K562 (cell line): Measurements from ENCODE around the gene PYY. TPM values are rescaled to one million over a fixed set of nuclear protein-coding genes. Genes with fewer than 3 reads are reported as not detected.

ENCODE experiments used
- ATAC-seq: fragments of 200-7000 bp; cut with Tn5 transposase; 3 replicates; pipeline ENCODE4 v1.9.1; 2020; ENCODE audit warnings: moderate library complexity
- BruUV-seq: library from RNA; stranded (reverse); fragments of 400-500 nt; replicated peaks from 2 replicates; lab custom pipeline; 2021; lab: Mats Ljungman, UMichigan
- CTCF ChIA-PET: fragments of 300-600 bp; formaldehyde crosslinking; extraction: SDS; loops from one replicate; lab custom pipeline; 2021; ENCODE audit warnings: low intra/inter-chr PET ratio; lab: Yijun Ruan, JAX
- POLR2A ChIA-PET: fragments of 300-600, 350-650 bp; sonication (Branson Sonifier 250); formaldehyde crosslinking; extraction: SDS; loops from one replicate; lab custom pipeline; 2021; ENCODE audit warnings: antibody characterized with exemption, inconsistent platforms; lab: Yijun Ruan, JAX
- DNase-seq, 4 experiments: peaks; one replicate each; pipeline versions ENCODE4 v3.0.0 to v3.0.0-alpha.2; 2011 to 2018; ENCODE audit warnings: low spot score in 3 of 4, mixed read lengths in 3 of 4; ENCODE audit errors: extremely low read depth in 1 of 4
- FAIRE-seq: peaks from 2 replicates; lab custom pipeline; 2011; peaks lifted over from hg19 to GRCh38; lab: Jason Lieb, UNC
- H2AFZ ChIP-seq: 2 replicates; pipeline ENCODE4 v1.6.0; 2011; ENCODE audit warnings: low read depth, low read length, control low read depth, inconsistent platforms
- H3K27ac ChIP-seq: fragments of 200-600 bp; 3 replicates; pipeline ENCODE4 v1.8.0; 2011; ENCODE audit warnings: low read depth, mild to moderate bottlenecking, control low read depth, inconsistent platforms, low read length, moderate library complexity, mixed read lengths; ENCODE audit errors: extremely low read depth
- H3K27me3 ChIP-seq, 2 experiments: fragments of 300-600 bp in 1 of 2; 2 replicates in 1 of 2; 3 replicates in 1 of 2; pipeline versions ENCODE4 v1.6.0 to v1.8.0; 2011; ENCODE audit warnings: inconsistent platforms in 2 of 2, low read length in 2 of 2, mild to moderate bottlenecking in 1 of 2, mixed read lengths in 1 of 2, moderate library complexity in 1 of 2; ENCODE audit not compliant: control insufficient read depth in 2 of 2, insufficient read depth in 2 of 2
- H3K36me3 ChIP-seq: fragments of 300-600 bp; 3 replicates; pipeline ENCODE4 v1.8.0; 2011; ENCODE audit warnings: mild to moderate bottlenecking, low read length, inconsistent platforms; ENCODE audit not compliant: control insufficient read depth, insufficient read depth
- H3K4me1 ChIP-seq, 2 experiments: fragments of 200-600 bp in 1 of 2; replicated peaks in 1 of 2; 2 replicates in 1 of 2; 3 replicates in 1 of 2; pipeline versions ENCODE4 v1.5.1 to v1.8.0; 2011; ENCODE audit warnings: inconsistent platforms in 2 of 2, low read length in 2 of 2, mild to moderate bottlenecking in 1 of 2, mixed read lengths in 1 of 2, moderate library complexity in 1 of 2; ENCODE audit not compliant: control insufficient read depth in 2 of 2, insufficient read depth in 2 of 2
- H3K4me2 ChIP-seq: 2 replicates; pipeline ENCODE4 v1.6.1; 2011; ENCODE audit warnings: low read length, control low read depth, inconsistent platforms, mixed read lengths; ENCODE audit not compliant: insufficient read depth
- H3K4me3 ChIP-seq: fragments of 200-600 bp; sonication (generic), shearing (Covaris generic); 2 replicates; pipeline ENCODE4 v1.5.1; 2016; ENCODE audit warnings: control low read depth, inconsistent platforms
- H3K79me2 ChIP-seq: fragments of 200-600 bp; 3 replicates; pipeline ENCODE4 v1.8.0; 2011; ENCODE audit warnings: low read length, inconsistent platforms; ENCODE audit not compliant: control insufficient read depth, insufficient read depth
- H3K9ac ChIP-seq, 2 experiments: 2 replicates each; pipeline versions ENCODE4 v1.6.0 to v1.6.1; 2011; ENCODE audit warnings: low read depth in 2 of 2, low read length in 2 of 2, control low read depth in 1 of 2, inconsistent platforms in 1 of 2, mild to moderate bottlenecking in 1 of 2, mixed read lengths in 1 of 2; ENCODE audit not compliant: insufficient read depth in 1 of 2
- H3K9me1 ChIP-seq: one replicate; pipeline ENCODE4 v1.6.0; 2011; ENCODE audit warnings: inconsistent platforms, mild to moderate bottlenecking, low read length, moderate library complexity; ENCODE audit not compliant: control insufficient read depth, insufficient read depth
- H3K9me3 ChIP-seq: replicated peaks from 2 replicates; pipeline ENCODE4 v1.5.1; 2011; ENCODE audit warnings: low read depth, low read length, inconsistent platforms; ENCODE audit not compliant: control insufficient read depth, insufficient read depth
- H4K20me1 ChIP-seq: replicated peaks from 2 replicates; pipeline ENCODE4 v1.6.1; 2011; ENCODE audit warnings: low read length, inconsistent platforms, mixed read lengths; ENCODE audit not compliant: control insufficient read depth, insufficient read depth
- HNRNPLL ChIP-seq: fragments of 200-400 bp; formaldehyde crosslinking; IDR thresholded peaks from 2 replicates; pipeline ENCODE4 v1.6.1; 2017; ENCODE audit warnings: low read length, low read depth, mild to moderate bottlenecking; ENCODE audit not compliant: poor library complexity, severe bottlenecking
- MCM2 ChIP-seq: fragments of 450-650 bp; IDR thresholded peaks from 2 replicates; pipeline ENCODE4 v1.6.1; 2017; ENCODE audit warnings: low read depth, mild to moderate bottlenecking
- MYBL2 ChIP-seq, 2 experiments: fragments of 450-650 bp in 1 of 2; sonication (generic) in 1 of 2; formaldehyde crosslinking in 1 of 2; IDR thresholded peaks; 2 replicates each; pipeline versions ENCODE4 v1.6.1 to v1.8.1; 2017 to 2022; ENCODE audit warnings: borderline replicate concordance in 1 of 2, inconsistent platforms in 1 of 2, low read depth in 1 of 2, mild to moderate bottlenecking in 1 of 2, missing genetic modification reagents in 1 of 2, moderate library complexity in 1 of 2
- WGBS: fragments of 100-300 bp; shearing (Covaris generic); methylation state at CpG from one replicate; pipeline ENCODE4 v1.1.6; 2016; ENCODE audit warnings: low coverage, mixed read lengths; ENCODE audit not compliant: insufficient coverage; ENCODE audit errors: missing lambda C conversion rate; 5-methylcytosine and 5-hydroxymethylcytosine counted together
- in situ Hi-C: fragments of 300-500 bp; cut with MboI; formaldehyde crosslinking; loops from 4 replicates; pipeline ENCODE4 v1.15.0; 2018; ENCODE audit warnings: inconsistent platforms, mixed read lengths
- intact Hi-C: fragments of 100-400 bp; cut with micrococcal nuclease; formaldehyde crosslinking; loops from 2 replicates; pipeline ENCODE4 v1.14.2; 2022
- polyA plus RNA-seq, 8 experiments: library from polyadenylated mRNA; depleted of rRNA in 4 of 8; stranded (reverse) in 5 of 8; unstranded in 3 of 8; fragments of >200 nt; fragmentation: Nextera tagmentation in 2 of 8; fragmentation: Illumina TruSeq in 1 of 8; extraction: Ambion mirVana in 2 of 8; extraction: Trizol in 1 of 8; gene quantifications; 2 replicates each; pipeline versions ENCODE4 v1.2.1 to v1.2.3, GENCODE V29; 2011 to 2014; ENCODE audit warnings: inconsistent platforms in 1 of 8, missing spikeins in 1 of 8
- total RNA-seq, 7 experiments: library from RNA; depleted of rRNA in 6 of 7; stranded (reverse); fragments of >200 nt in 6 of 7; fragmentation: Illumina TruSeq in 2 of 7; extraction: Trizol in 2 of 7; gene quantifications; 2 replicates each; pipeline versions ENCODE4 v1.2.1 to v1.2.3, GENCODE V29; 2011 to 2021; ENCODE audit warnings: low replicate concordance in 1 of 7
- TF ChIP-seq, protein P1 (sequence below), 3 experiments: IDR thresholded peaks in 2 of 3; conservative IDR thresholded peaks in 1 of 3; 2 replicates each; pipeline ENCODE4 v1.5.1; 2011 to 2012; ENCODE audit warnings: low read length in 3 of 3, mild to moderate bottlenecking in 3 of 3, control low read depth in 2 of 3, improper control_type of control experiment in 1 of 3, inconsistent platforms in 1 of 3, low read depth in 1 of 3, mixed read lengths in 1 of 3, moderate library complexity in 1 of 3; ENCODE audit not compliant: insufficient read depth in 2 of 3

Gene PYY
- total and polyA plus RNA-seq, 9 of the 15 experiments (the other 6 are each of a cell fraction or from before 2014, with no cell fraction given): not detected

DNA sequence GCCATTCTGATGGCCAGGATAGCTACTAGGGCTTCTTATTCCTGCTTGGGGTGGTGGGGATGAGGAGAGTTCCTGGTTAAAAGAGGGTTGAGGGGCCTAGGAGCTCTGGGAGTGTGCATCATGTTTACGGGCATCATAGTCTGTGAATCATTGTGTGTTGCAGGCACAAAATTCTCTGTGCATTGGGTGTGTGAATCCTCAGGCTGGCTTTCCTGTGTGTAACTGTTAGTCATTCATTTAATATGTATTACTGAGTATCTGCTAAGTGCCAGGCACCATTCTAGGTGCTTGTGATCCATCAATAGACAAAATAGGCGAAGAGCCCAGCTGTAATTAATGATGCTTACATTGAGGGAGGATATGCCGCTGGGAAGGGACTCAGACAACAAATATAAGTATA is 17.3 kb downstream of the PYY start (continued):
- no peak for TF ChIP-seq HNRNPLL

DNA sequence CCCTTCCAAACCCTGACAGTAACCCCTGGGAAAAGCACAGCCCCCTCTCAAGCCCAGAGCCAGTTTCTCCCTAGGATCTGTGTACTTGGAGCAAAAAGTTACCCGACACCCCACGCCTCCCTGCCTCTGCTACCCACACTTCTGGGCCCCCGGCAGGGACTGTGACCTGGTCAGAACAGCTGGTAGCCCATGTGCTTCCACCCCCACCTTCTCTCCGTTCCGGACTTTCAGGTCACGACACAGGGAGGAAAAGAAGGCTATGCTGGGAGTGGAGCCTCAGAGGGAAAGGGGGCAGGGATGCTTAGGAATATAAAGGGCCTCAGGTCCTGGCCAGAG is 17.8 kb downstream of the PYY start:
- Histone ChIP-seq H3K9ac (no peak overlapping the region), H3K27me3 (peaks cover 3 to 46% of the 10 kb centered on the region in 2 experiments; a peak in 3 of 5 replicates), H4K20me1 (no peaks in the 10 kb centered on the region), H2AFZ (no peak overlapping the region), H3K36me3 (no peaks in the 10 kb centered on the region), H3K4me2 (no peak overlapping the region), H3K4me1 (peaks cover 0 to 15% of the 10 kb centered on the region in 2 experiments; a peak in 4 of 5 replicates), H3K9me1 (no peaks in the 10 kb centered on the region), H3K27ac (no peak overlapping the region), H3K79me2 (no peaks in the 10 kb centered on the region), H3K4me3 (no peak overlapping the region), H3K9me3 (no peaks in the 10 kb centered on the region)
- BruUV-seq: no TSS peak
- in situ Hi-C loops: loop anchor here (25.0 kb wide), 1 partner anchor 401 kb away; the partner anchor contains the start of gene GRN
- intact Hi-C loops: no loop called here
- no peak for TF ChIP-seq MCM2
- TF ChIP-seq, protein P1, sequence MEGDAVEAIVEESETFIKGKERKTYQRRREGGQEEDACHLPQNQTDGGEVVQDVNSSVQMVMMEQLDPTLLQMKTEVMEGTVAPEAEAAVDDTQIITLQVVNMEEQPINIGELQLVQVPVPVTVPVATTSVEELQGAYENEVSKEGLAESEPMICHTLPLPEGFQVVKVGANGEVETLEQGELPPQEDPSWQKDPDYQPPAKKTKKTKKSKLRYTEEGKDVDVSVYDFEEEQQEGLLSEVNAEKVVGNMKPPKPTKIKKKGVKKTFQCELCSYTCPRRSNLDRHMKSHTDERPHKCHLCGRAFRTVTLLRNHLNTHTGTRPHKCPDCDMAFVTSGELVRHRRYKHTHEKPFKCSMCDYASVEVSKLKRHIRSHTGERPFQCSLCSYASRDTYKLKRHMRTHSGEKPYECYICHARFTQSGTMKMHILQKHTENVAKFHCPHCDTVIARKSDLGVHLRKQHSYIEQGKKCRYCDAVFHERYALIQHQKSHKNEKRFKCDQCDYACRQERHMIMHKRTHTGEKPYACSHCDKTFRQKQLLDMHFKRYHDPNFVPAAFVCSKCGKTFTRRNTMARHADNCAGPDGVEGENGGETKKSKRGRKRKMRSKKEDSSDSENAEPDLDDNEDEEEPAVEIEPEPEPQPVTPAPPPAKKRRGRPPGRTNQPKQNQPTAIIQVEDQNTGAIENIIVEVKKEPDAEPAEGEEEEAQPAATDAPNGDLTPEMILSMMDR (IDR thresholded peaks at IDR 0.05 in 2 of 3, conservative IDR thresholded peaks at IDR 0.05 in 1 of 3; ENCODE audit: insufficient read depth in 2 of 3, low read depth in 1 of 3, low read length in 3 of 3): no peak
- TF ChIP-seq MYBL2 (IDR thresholded peaks at IDR 0.05; ENCODE audit: low read depth): no peak
- TF ChIP-seq MYBL2 (CRISPR knock-in tag; IDR thresholded peaks at IDR 0.05; ENCODE audit: borderline replicate concordance): no peak
- ChIA-PET POLR2A (no interaction called here), CTCF (no interaction called here)
- FAIRE-seq (no peak), DNase-seq (no peak), ATAC-seq (no peak)
- WGBS: 26% methylated on average over 5 of the region's 6 CpGs
